Measurements from ENCODE around the gene TWIST2. TPM values are rescaled to one million over a fixed set of nuclear protein-coding genes. Genes with fewer than 3 reads are reported as not detected.

TWIST2 gene
- total RNA-seq, 2 donors from 2014 or later: 1.9 TPM; not detected in 1

- peaks cover 1% of the 10 kb centered on the region for H3K9me3 Mint-ChIP-seq
- H3K27me3 ChIP-seq (ENCODE audit: control insufficient read depth, insufficient read depth, low read length, poor library complexity, severe bottlenecking): no peaks in the 10 kb centered on the region
- no peak overlapping the region for H3K4me3 ChIP-seq (ENCODE audit: low read length)
- H3K9ac ChIP-seq (ENCODE audit: extremely low read depth, low read length, poor library complexity, severe bottlenecking): no peak overlapping the region
- peaks cover 3% of the 10 kb centered on the region for H3K4me1 ChIP-seq (ENCODE audit: control insufficient read depth, insufficient read depth, low read length)
- no peak overlapping the region for H3K27ac ChIP-seq (ENCODE audit: low read depth, low read length)
- no peak for TF ChIP-seq CTCF (conservative IDR thresholded peaks at IDR 0.05)
- H3K9me3 ChIP-seq (ENCODE audit: control insufficient read depth, low read length): no peaks in the 10 kb centered on the region
- no peaks in the 10 kb centered on the region for H3K36me3 ChIP-seq (ENCODE audit: control insufficient read depth, insufficient read depth, low read length)
- WGBS, 2 experiments (ENCODE audit: insufficient coverage in 1 of 2, insufficient read length in 1 of 2): 94 to 96% methylated on average over 16 of the region's 16 CpGs
- no peaks in the 10 kb centered on the region for H3K36me3 Mint-ChIP-seq (ENCODE audit: low read depth)
- H3K27me3 Mint-ChIP-seq (ENCODE audit: insufficient read depth): no peaks in the 10 kb centered on the region
- no peak for DNase-seq
- H3K4me3 Mint-ChIP-seq: no peak overlapping the region
- H3K4me1 Mint-ChIP-seq: peaks cover 7% of the 10 kb centered on the region
- H3K27ac Mint-ChIP-seq: no peak overlapping the region
Measured at GRCh38 chr2:238873381-238873801, 25.5 kb downstream of the TWIST2 start.

- Histone ChIP-seq H3K9me3 (ENCODE audit: control insufficient read depth, low read length) (no peaks in the 10 kb centered on the region), H3K4me3 (ENCODE audit: low read length) (no peak overlapping the region), H3K9ac (ENCODE audit: extremely low read depth, low read length, poor library complexity, severe bottlenecking) (no peak overlapping the region), H3K4me1 (ENCODE audit: control insufficient read depth, insufficient read depth, low read length) (peaks cover 3% of the 10 kb centered on the region), H3K27ac (ENCODE audit: low read depth, low read length) (no peak overlapping the region), H3K36me3 (ENCODE audit: control insufficient read depth, insufficient read depth, low read length) (no peaks in the 10 kb centered on the region), H3K27me3 (ENCODE audit: control insufficient read depth, insufficient read depth, low read length, poor library complexity, severe bottlenecking) (no peaks in the 10 kb centered on the region)
- DNase-seq: peak; percentile 23
- Mint-ChIP-seq H3K4me1 (peaks cover 7% of the 10 kb centered on the region), H3K36me3 (ENCODE audit: low read depth) (no peaks in the 10 kb centered on the region), H3K27ac (no peak overlapping the region), H3K27me3 (ENCODE audit: insufficient read depth) (no peaks in the 10 kb centered on the region), H3K9me3 (peaks cover 1% of the 10 kb centered on the region), H3K4me3 (no peak overlapping the region)
- no peak for TF ChIP-seq CTCF (conservative IDR thresholded peaks at IDR 0.05)
- WGBS, 2 experiments (ENCODE audit: insufficient coverage in 1 of 2, insufficient read length in 1 of 2): 90 to 96% methylated on average over 5 to 6 of the region's 6 CpGs
Measured at GRCh38 chr2:238873841-238874240, 26.0 kb downstream of the TWIST2 start.

- Histone ChIP-seq H3K4me1 (ENCODE audit: control insufficient read depth, insufficient read depth, low read length) (peaks cover 3% of the 10 kb centered on the region), H3K36me3 (ENCODE audit: control insufficient read depth, insufficient read depth, low read length) (no peaks in the 10 kb centered on the region), H3K27ac (ENCODE audit: low read depth, low read length) (no peak overlapping the region), H3K4me3 (ENCODE audit: low read length) (no peak overlapping the region), H3K9ac (ENCODE audit: extremely low read depth, low read length, poor library complexity, severe bottlenecking) (no peak overlapping the region), H3K9me3 (ENCODE audit: control insufficient read depth, low read length) (no peaks in the 10 kb centered on the region), H3K27me3 (ENCODE audit: control insufficient read depth, insufficient read depth, low read length, poor library complexity, severe bottlenecking) (no peaks in the 10 kb centered on the region)
- no peak for TF ChIP-seq CTCF (conservative IDR thresholded peaks at IDR 0.05)
- WGBS, 2 experiments (ENCODE audit: insufficient coverage in 1 of 2, insufficient read length in 1 of 2): 91 to 97% methylated on average over 4 to 11 of the region's 11 CpGs
- H3K27me3 Mint-ChIP-seq (ENCODE audit: insufficient read depth): no peaks in the 10 kb centered on the region
- peaks cover 7% of the 10 kb centered on the region for H3K4me1 Mint-ChIP-seq
- peak; percentile 36 for DNase-seq
- H3K27ac Mint-ChIP-seq: no peak overlapping the region
- H3K4me3 Mint-ChIP-seq: no peak overlapping the region
- no peaks in the 10 kb centered on the region for H3K36me3 Mint-ChIP-seq (ENCODE audit: low read depth)
- H3K9me3 Mint-ChIP-seq: peaks cover 1% of the 10 kb centered on the region
Measured at GRCh38 chr2:238874330-238875050, 26.6 kb downstream of the TWIST2 start.

Measured in endodermal cell (in vitro differentiated cells).